ENCODE measurements around the gene LEMD3.

- no peak for TF ChIP-seq CTCF (conservative IDR thresholded peaks at IDR 0.05; ENCODE audit: low read length)
- TF ChIP-seq EZH2phosphoT487 (IDR thresholded peaks at IDR 0.05; ENCODE audit: borderline replicate concordance) = no peak
Observed at GRCh38 chr12:65184176-65184857, 14.9 kb downstream of the LEMD3 start.
